ENCODE results near the gene LRRFIP1.

LRRFIP1 gene

GRCh38 chr2:237645261-237645660 is 17.9 kb downstream of the LRRFIP1 start:
- peaks cover 13% of the 10 kb centered on the region for H3K36me3 ChIP-seq (ENCODE audit: insufficient read depth, low read length)

DNA sequence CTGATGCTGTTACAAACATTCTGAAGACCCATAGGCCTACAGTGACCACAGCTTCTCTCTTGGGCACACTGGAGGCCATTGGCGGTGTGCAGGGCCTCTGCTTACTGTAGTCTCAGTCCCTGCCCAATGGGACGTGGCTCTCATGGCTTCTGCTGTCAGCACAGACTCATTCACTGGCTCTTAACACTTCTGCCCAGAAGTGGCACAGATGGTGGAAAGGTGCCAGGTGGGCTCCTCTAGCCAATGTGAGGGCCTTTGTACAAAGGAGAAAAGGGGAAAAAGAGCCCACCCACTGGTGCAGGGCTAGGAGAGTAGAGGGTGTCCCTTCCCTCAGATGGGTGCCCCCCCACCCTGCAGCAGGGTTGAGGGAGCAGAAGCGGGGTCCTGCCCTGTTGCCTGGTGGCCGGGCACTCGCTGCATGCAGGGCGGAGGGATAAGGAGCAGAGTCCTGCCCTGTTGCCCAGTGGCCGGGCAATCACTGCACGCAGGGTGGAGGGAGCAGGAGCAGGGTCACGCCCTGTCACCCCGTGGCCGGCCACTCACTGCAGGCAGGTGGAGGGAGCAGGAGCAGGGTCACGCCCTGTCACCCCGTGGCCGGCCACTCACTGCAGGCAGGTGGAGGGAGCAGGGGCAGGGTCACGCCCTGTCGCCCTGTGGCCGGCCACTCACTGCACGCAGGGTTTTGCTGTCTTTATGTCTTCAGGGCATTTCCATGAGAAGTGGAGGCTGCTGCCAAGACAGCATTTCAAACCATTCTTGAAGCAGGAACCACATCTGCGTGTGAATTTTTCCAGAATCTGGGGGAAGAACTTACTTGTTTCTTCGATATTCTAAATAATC is 20.0 kb downstream of the LRRFIP1 start:
- Histone ChIP-seq H3K36me3 (ENCODE audit: insufficient read depth, low read length) (peaks cover 15% of the 10 kb centered on the region), H3K4me3 (ENCODE audit: low read length) (no peak overlapping the region), H2AFZ (ENCODE audit: low read depth, low read length) (no peak overlapping the region), H3K4me1 (ENCODE audit: insufficient read depth, low read length) (no peaks in the 10 kb centered on the region), H3K27me3 (ENCODE audit: insufficient read depth, low read length) (no peaks in the 10 kb centered on the region), H3K9me3 (ENCODE audit: low read length) (peaks cover 8% of the 10 kb centered on the region)

More at GRCh38 chr2:237645261-237645660, 17.9 kb downstream of the LRRFIP1 start:
- Histone ChIP-seq H3K27me3 (ENCODE audit: insufficient read depth, low read length) (no peaks in the 10 kb centered on the region), H3K4me3 (ENCODE audit: low read length) (no peak overlapping the region), H3K4me1 (ENCODE audit: insufficient read depth, low read length) (no peaks in the 10 kb centered on the region), H3K9me3 (ENCODE audit: low read length) (peaks cover 2% of the 10 kb centered on the region), H2AFZ (ENCODE audit: low read depth, low read length) (no peak overlapping the region)

- no peaks in the 10 kb centered on the region for H3K4me1 ChIP-seq (ENCODE audit: insufficient read depth, low read length)
- H3K36me3 ChIP-seq (ENCODE audit: insufficient read depth, low read length) = peaks cover 15% of the 10 kb centered on the region
- H3K9me3 ChIP-seq (ENCODE audit: low read length) = peaks cover 8% of the 10 kb centered on the region
- no peak overlapping the region for H2AFZ ChIP-seq (ENCODE audit: low read depth, low read length)
- no peak overlapping the region for H3K4me3 ChIP-seq (ENCODE audit: low read length)
- no peaks in the 10 kb centered on the region for H3K27me3 ChIP-seq (ENCODE audit: insufficient read depth, low read length)
Observed at GRCh38 chr2:237648016-237648381, 20.6 kb downstream of the LRRFIP1 start.

DNA sequence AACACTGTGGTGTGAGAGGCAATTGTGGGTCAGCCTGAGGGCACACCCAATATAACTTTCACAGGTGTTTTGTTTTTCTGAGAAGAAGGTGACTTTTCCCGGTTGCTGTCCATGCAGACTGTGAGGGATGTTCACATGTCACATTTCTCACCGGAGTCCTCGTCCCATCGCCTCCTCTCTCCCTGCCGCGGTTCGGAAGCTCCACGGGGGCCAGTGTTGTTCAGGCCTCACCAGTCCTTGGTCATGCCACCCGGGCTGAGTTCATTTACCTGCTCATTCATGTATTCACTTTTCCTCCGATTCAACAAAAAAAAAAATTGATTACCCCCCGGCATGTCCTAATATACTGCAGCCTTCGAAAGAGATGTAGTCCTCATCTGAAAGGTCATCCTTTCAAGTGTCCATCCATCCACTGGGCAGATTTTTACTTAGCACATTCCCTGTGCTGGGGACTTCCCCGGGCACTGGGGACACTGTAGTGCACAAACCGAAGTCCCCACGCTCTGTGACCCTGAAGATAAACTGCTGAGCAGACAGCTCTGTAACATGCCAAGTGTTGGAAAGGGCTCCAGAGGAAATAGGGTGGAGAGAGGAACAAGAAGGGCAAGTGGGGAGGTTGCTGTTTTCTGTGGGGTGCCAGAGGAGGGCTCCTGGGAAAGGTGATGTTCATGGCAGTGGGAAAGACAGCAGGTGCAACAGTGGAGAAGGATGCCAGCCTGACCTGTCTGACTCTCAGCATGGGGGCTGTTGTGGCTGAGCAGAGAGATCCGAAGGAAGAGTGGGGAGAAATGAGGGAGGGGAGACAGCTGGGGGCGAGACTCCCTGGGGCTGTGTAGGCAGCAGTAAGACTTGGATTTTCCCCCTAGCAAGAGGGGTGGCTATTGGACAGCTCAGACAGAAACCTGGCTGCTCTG is 22.4 kb downstream of the LRRFIP1 start:
- Histone ChIP-seq H3K27me3 (ENCODE audit: insufficient read depth, low read length) (no peaks in the 10 kb centered on the region), H3K9me3 (ENCODE audit: low read length) (peaks cover 5% of the 10 kb centered on the region), H2AFZ (ENCODE audit: low read depth, low read length) (no peak overlapping the region), H3K4me3 (ENCODE audit: low read length) (no peak overlapping the region), H3K4me1 (ENCODE audit: insufficient read depth, low read length) (no peaks in the 10 kb centered on the region), H3K36me3 (ENCODE audit: insufficient read depth, low read length) (peaks cover 12% of the 10 kb centered on the region)

- Histone ChIP-seq H3K4me1 (ENCODE audit: insufficient read depth, low read length) (no peaks in the 10 kb centered on the region), H3K9me3 (ENCODE audit: low read length) (peaks cover 5% of the 10 kb centered on the region), H3K36me3 (ENCODE audit: insufficient read depth, low read length) (peaks cover 7% of the 10 kb centered on the region), H3K4me3 (ENCODE audit: low read length) (no peak overlapping the region), H3K27me3 (ENCODE audit: insufficient read depth, low read length) (no peaks in the 10 kb centered on the region), H2AFZ (ENCODE audit: low read depth, low read length) (no peak overlapping the region)
Observed at GRCh38 chr2:237650455-237650850, 23.1 kb downstream of the LRRFIP1 start.

DNA sequence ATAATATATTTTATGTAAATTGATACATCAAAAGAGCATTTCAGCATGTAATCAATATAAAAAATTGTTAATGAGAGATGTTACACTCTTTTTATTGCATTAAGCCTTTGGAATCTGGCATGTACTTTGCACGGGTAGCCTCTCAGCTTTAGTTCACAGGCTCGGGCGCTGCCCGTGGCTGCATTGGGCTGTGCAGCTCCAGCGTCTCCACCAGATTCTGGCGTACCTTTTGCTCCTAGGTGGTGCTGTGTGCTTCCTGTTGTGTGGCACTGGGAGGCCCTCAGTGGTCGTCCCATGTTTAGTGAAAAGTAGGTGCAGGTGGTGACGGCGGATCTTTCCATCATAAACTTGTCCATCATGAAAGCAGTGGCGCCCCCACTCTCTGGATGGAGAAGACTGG is 24.4 kb downstream of the LRRFIP1 start:
- H3K36me3 ChIP-seq (ENCODE audit: insufficient read depth, low read length) = peaks cover 3% of the 10 kb centered on the region
- no peaks in the 10 kb centered on the region for H3K27me3 ChIP-seq (ENCODE audit: insufficient read depth, low read length)
- H3K4me1 ChIP-seq (ENCODE audit: insufficient read depth, low read length) = no peaks in the 10 kb centered on the region
- peaks cover 5% of the 10 kb centered on the region for H3K9me3 ChIP-seq (ENCODE audit: low read length)
- H2AFZ ChIP-seq (ENCODE audit: low read depth, low read length) = no peak overlapping the region
- H3K4me3 ChIP-seq (ENCODE audit: low read length) = no peak overlapping the region

DNA sequence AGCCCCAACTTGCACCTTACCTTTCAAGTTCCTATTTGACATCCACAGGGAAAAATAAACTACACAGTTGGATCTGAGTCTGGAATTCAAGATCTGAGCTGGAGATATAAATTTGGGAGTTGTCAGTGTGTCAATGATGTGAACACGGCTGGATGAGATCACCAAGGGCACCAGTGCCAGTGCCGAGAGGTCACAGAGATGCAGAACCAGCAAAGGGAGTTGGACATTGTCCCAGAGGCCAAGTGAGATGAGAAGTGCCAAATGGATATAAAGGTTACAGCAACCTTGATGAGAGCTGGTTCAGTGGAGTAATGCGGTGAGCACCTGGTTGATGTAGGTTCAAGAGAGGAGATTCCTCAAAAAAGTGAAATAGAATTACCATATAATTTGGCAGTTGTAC is 24.8 kb downstream of the LRRFIP1 start:
- peaks cover 3% of the 10 kb centered on the region for H3K36me3 ChIP-seq (ENCODE audit: insufficient read depth, low read length)
- no peaks in the 10 kb centered on the region for H3K4me1 ChIP-seq (ENCODE audit: insufficient read depth, low read length)
- H3K4me3 ChIP-seq (ENCODE audit: low read length) = no peak overlapping the region
- H2AFZ ChIP-seq (ENCODE audit: low read depth, low read length) = no peak overlapping the region
- peaks cover 5% of the 10 kb centered on the region for H3K9me3 ChIP-seq (ENCODE audit: low read length)
- no peaks in the 10 kb centered on the region for H3K27me3 ChIP-seq (ENCODE audit: insufficient read depth, low read length)

- Histone ChIP-seq H3K4me1 (ENCODE audit: insufficient read depth, low read length) (no peaks in the 10 kb centered on the region), H3K27me3 (ENCODE audit: insufficient read depth, low read length) (no peaks in the 10 kb centered on the region), H2AFZ (ENCODE audit: low read depth, low read length) (no peak overlapping the region), H3K36me3 (ENCODE audit: insufficient read depth, low read length) (peaks cover 3% of the 10 kb centered on the region), H3K4me3 (ENCODE audit: low read length) (no peak overlapping the region), H3K9me3 (ENCODE audit: low read length) (peaks cover 8% of the 10 kb centered on the region)
Observed at GRCh38 chr2:237652854-237653253, 25.5 kb downstream of the LRRFIP1 start.

- Histone ChIP-seq H3K27me3 (ENCODE audit: insufficient read depth, low read length) (no peaks in the 10 kb centered on the region), H3K36me3 (ENCODE audit: insufficient read depth, low read length) (peaks cover 3% of the 10 kb centered on the region), H3K9me3 (ENCODE audit: low read length) (peaks cover 8% of the 10 kb centered on the region), H3K4me3 (ENCODE audit: low read length) (no peak overlapping the region), H2AFZ (ENCODE audit: low read depth, low read length) (no peak overlapping the region), H3K4me1 (ENCODE audit: insufficient read depth, low read length) (no peaks in the 10 kb centered on the region)
Observed at GRCh38 chr2:237653776-237654558, 26.6 kb downstream of the LRRFIP1 start.

DNA sequence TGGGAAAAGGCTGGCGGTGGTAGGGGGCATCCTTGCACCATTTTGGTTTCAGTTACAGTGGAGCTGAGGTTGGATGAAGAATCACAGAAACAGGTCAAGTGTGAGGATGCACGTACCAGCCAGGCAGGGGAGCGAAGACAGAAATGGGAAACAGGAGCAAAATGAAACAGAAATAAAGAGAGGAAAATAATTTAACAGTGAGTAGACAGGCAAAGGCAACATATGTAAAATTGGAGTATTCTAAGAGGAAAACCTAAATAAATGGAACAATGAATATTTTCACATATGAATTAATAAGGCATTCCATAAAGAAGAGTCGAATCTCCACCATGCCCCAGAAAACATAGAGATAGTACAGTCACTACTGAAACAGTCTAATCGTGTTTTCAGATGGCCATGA is 29.7 kb downstream of the LRRFIP1 start:
- Histone ChIP-seq H3K36me3 (ENCODE audit: insufficient read depth, low read length) (peaks cover 3% of the 10 kb centered on the region), H3K9me3 (ENCODE audit: low read length) (peaks cover 4% of the 10 kb centered on the region)

GRCh38 chr2:237660381-237660900 is 33.1 kb downstream of the LRRFIP1 start:
- Histone ChIP-seq H3K4me3 (ENCODE audit: low read length) (no peak overlapping the region), H2AFZ (ENCODE audit: low read depth, low read length) (no peak overlapping the region), H3K9me3 (ENCODE audit: low read length) (peaks cover 2% of the 10 kb centered on the region), H3K4me1 (ENCODE audit: insufficient read depth, low read length) (peaks cover 32% of the 10 kb centered on the region), H3K27me3 (ENCODE audit: insufficient read depth, low read length) (no peaks in the 10 kb centered on the region), H3K36me3 (ENCODE audit: insufficient read depth, low read length) (no peaks in the 10 kb centered on the region)

More for the DNA sequence above, 29.7 kb downstream of the LRRFIP1 start:
- Histone ChIP-seq H2AFZ (ENCODE audit: low read depth, low read length) (no peak overlapping the region), H3K4me1 (ENCODE audit: insufficient read depth, low read length) (peaks cover 2% of the 10 kb centered on the region), H3K27me3 (ENCODE audit: insufficient read depth, low read length) (no peaks in the 10 kb centered on the region), H3K4me3 (ENCODE audit: low read length) (no peak overlapping the region)

DNA sequence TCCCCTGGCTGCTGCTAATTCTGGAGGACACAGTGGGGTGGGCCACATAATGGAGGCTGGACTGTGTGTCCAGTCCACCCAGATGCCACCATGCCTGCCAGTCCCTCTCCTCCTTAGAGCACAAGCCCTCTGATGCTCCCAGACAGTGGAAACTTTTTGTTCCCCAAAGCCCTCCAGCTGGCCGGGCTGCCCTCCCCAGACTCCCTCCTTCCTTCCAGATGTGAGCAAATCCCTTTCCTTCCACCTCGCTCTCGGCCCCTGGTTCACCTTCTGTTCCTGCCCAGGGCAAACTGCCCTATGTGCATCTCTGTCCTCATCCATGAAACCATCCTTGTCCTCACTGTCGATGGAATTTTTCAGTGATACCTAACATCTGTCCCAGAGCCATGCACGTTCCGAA is 33.9 kb downstream of the LRRFIP1 start:
- H3K4me3 ChIP-seq (ENCODE audit: low read length) = no peak overlapping the region
- peaks cover 39% of the 10 kb centered on the region for H3K4me1 ChIP-seq (ENCODE audit: insufficient read depth, low read length)
- H2AFZ ChIP-seq (ENCODE audit: low read depth, low read length) = no peak overlapping the region
- no peaks in the 10 kb centered on the region for H3K36me3 ChIP-seq (ENCODE audit: insufficient read depth, low read length)
- H3K9me3 ChIP-seq (ENCODE audit: low read length) = peaks cover 2% of the 10 kb centered on the region
- no peaks in the 10 kb centered on the region for H3K27me3 ChIP-seq (ENCODE audit: insufficient read depth, low read length)

All from neuron (in vitro differentiated cells).